Upper lobe of left lung (tissue), 4 donors: ENCODE measurements around the gene SERPINB6.

Experiments used
- CTCF ChIP-seq, 6 experiments: fragments of 450-650 bp in 4 of 6; fragments of 200-600 bp in 2 of 6; sonication (generic) in 2 of 6; IDR thresholded peaks; one replicate each; pipeline ENCODE4 v1.5.1; 2016 to 2019; ENCODE audit warnings: antibody characterized with exemption in 6 of 6
- EP300 ChIP-seq, 4 donors: sonication (generic); formaldehyde crosslinking; IDR thresholded peaks; one replicate each; pipeline ENCODE4 v1.5.1; 2017; ENCODE audit warnings: antibody characterized with exemption in 4 of 4, control low read depth in 2 of 4
- POLR2A ChIP-seq, 4 donors: fragments of 450-650 bp; IDR thresholded peaks; one replicate each; pipeline ENCODE4 v1.5.1; 2016 to 2017; ENCODE audit warnings: antibody characterized with exemption in 4 of 4, mild to moderate bottlenecking in 2 of 4

- TF ChIP-seq CTCF (IDR thresholded peaks at IDR 0.05) = no peak
- no peak for TF ChIP-seq EP300 (IDR thresholded peaks at IDR 0.05)
- TF ChIP-seq POLR2A (IDR thresholded peaks at IDR 0.05) = no peak
These were observed 71.8 kb downstream of the SERPINB6 start for GRCh38 chr6:2899596-2899995.
